Erythroblast (primary cell): ENCODE results near the gene DHRSX.
"Not testable (repeated sequence)": the region's sequence is repeated elsewhere in the genome, so short reads cannot be mapped to it uniquely, and the experiment has no call there.

ENCODE experiments used
- DNase-seq, 2 experiments: peaks; one replicate each; lab custom pipeline; 2025; lab: John Stamatoyannopoulos, UW
- GATA1 ChIP-seq: IDR thresholded peaks from 2 replicates; pipeline ENCODE4 v1.6.1; 2011; ENCODE audit warnings: low read depth, mild to moderate bottlenecking, control low read depth, low read length, moderate library complexity
- POLR2A ChIP-seq: IDR thresholded peaks from 2 replicates; pipeline ENCODE4 v1.6.1; 2011; ENCODE audit warnings: mild to moderate bottlenecking, low read length

Gene DHRSX

GRCh38 chrX:2267890-2268289 lies 232.9 kb downstream of the DHRSX start:
- DNase-seq = no peak
- no peak for TF ChIP-seq GATA1
- TF ChIP-seq POLR2A = no peak

GRCh38 chrX:2266445-2267349 lies 234.1 kb downstream of the DHRSX start:
- DNase-seq = no peak
- TF ChIP-seq GATA1 (no peak), POLR2A (no peak)

GRCh38 chrX:2265658-2266444 lies 234.9 kb downstream of the DHRSX start:
- DNase-seq = not testable (repeated sequence)

- TF ChIP-seq GATA1 (no peak), POLR2A (no peak)
- no peak for DNase-seq
Measured at GRCh38 chrX:2264179-2265030, 236.4 kb downstream of the DHRSX start.

GRCh38 chrX:2263203-2263602 lies 237.6 kb downstream of the DHRSX start:
- no peak for TF ChIP-seq GATA1
- no peak for TF ChIP-seq POLR2A
- DNase-seq = no peak

GRCh38 chrX:2262668-2263055 lies 238.1 kb downstream of the DHRSX start:
- no peak for DNase-seq
- TF ChIP-seq GATA1 (no peak), POLR2A (no peak)

GRCh38 chrX:2261831-2262667 lies 238.7 kb downstream of the DHRSX start:
- TF ChIP-seq POLR2A (no peak), GATA1 (no peak)
- no peak for DNase-seq

- TF ChIP-seq POLR2A = no peak
- TF ChIP-seq GATA1 = no peak
- DNase-seq = no peak
Measured at GRCh38 chrX:2252331-2253065, 248.3 kb downstream of the DHRSX start.

- no peak for DNase-seq
- TF ChIP-seq GATA1 (no peak), POLR2A (no peak)
Measured at GRCh38 chrX:2251211-2251610, 249.6 kb downstream of the DHRSX start.

- TF ChIP-seq GATA1 (no peak), POLR2A (no peak)
- no peak for DNase-seq
Measured at GRCh38 chrX:2243913-2244460, 256.8 kb downstream of the DHRSX start.

GRCh38 chrX:2242980-2243379 lies 257.8 kb downstream of the DHRSX start:
- no peak for DNase-seq
- TF ChIP-seq POLR2A = no peak
- no peak for TF ChIP-seq GATA1

GRCh38 chrX:2242326-2242725 lies 258.4 kb downstream of the DHRSX start:
- DNase-seq = no peak
- TF ChIP-seq POLR2A (no peak), GATA1 (no peak)

- DNase-seq = not testable (repeated sequence)
Measured at GRCh38 chrX:2241496-2241895, 259.3 kb downstream of the DHRSX start.

- not testable (repeated sequence) for DNase-seq
Measured at GRCh38 chrX:2240761-2241160, 260.0 kb downstream of the DHRSX start.
